Measurements from ENCODE around the gene MMP17.
"Not testable (repeated sequence)": the region's sequence is repeated elsewhere in the genome, so short reads cannot be mapped to it uniquely, and the experiment has no call there.

MMP17 gene

GRCh38 chr12:131867471-131867870, 39.3 kb downstream of the MMP17 start:
- DNase-seq: no peak

GRCh38 chr12:131867891-131868675, 39.9 kb downstream of the MMP17 start:
- DNase-seq: no peak

- no peak for DNase-seq
Measured at GRCh38 chr12:131869871-131870418, 41.8 kb downstream of the MMP17 start.

DNA sequence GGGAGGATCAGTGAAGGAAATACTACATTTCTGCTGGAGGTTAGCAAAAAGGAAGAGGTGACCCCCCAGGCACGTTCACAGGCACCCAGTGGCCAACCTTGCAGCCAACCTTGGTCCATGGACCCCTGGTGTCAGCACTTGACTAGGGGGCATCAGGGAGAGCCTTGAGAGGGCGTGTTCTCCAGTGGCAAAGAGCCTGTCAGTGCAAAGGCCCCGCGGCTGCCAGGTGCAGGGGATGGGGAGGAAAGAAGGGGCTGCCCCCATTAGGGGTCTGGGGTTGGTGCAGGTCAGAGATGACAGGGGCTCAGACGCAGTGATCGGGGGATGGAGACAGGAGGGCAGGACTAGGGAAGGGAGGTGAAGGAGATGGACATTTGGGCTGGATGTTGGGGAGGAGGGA, 43.5 kb downstream of the MMP17 start:
- DNase-seq: no peak

DNA sequence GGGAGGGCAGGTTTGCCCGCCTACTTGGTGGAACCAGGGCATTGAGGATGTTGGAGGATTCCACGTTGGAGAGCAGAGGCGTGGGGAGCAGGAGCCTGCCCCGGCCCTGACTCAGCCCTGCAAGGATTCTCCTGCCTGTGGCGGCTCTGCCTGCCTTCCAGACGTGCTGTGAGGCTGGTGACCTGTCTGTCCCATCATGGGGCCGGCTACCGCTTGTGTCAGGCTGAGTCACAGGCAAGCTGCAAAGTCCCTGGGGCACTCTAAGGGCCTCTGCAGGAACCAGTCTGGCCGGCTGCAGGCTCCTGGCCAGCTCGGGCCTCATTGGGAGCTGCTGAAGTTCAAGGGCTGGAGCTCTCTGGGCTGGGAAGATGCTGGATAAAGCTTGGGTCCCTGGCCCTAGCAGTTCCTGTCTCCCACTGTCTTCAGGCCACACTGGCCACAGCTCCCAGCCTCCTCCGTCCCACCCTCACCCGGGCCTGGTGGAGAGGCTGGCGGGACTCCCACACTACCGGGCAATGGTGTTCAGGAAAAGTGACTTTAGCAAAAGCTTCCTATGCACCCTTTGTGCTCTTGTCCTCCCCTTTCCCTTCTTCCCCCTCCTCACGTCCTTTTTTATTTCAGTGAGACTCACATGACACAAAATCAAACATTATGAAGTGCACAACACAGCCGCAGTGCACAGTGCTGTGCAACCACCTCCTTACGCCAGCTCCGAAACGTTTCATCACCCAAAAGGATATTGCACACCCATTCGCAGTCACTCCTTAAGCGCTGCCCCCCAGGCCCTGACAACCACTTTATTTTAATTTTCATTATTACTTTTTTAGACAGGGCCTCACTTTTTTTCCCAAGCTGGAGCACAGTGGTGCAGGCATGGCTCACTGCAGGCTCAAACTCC, 44.2 kb downstream of the MMP17 start:
- DNase-seq: no peak

- DNase-seq: no peak
Measured at GRCh38 chr12:131873293-131873692, 45.1 kb downstream of the MMP17 start.

DNA sequence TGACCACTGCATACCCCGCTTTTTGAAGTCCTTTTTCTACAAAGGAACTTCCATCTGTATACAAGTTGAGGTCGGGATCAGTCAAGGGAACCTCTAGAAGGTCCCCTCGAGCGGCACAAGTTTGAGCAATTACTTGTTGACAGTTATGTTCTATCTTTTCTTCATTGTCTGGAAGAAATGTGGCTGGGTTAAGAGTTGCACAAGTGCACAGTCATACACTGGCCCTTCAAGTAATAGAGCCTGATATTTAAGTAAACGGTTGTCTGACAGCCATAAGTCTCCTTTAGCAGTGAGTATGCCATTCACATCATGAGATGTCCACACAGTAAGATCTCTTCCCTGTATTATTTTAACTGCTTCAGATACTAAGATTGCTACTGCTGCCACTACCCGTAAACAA, 46.8 kb downstream of the MMP17 start:
- not testable (repeated sequence) for DNase-seq

- DNase-seq: not testable (repeated sequence)
Measured at GRCh38 chr12:131877216-131877615, 49.0 kb downstream of the MMP17 start.

DNA sequence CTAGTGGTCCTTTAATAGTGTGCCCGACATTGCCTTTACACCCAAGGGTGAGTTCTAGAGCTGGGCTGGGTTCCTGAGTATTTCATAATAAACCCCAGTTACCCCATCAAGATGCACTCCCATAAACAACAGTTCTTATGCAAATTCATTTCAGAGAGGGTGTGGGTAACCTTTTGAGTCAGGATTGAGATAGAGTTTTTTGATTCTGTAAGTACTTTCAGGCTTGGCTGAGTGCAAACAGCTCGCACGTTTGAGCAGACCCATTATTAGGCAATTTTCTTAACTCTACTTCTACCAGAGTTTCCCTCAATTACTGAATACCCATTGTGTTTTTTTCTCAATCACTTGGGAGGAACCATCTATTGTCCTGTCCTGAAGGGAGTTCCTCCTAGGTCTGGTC, 50.2 kb downstream of the MMP17 start:
- DNase-seq: not testable (repeated sequence)

DNA sequence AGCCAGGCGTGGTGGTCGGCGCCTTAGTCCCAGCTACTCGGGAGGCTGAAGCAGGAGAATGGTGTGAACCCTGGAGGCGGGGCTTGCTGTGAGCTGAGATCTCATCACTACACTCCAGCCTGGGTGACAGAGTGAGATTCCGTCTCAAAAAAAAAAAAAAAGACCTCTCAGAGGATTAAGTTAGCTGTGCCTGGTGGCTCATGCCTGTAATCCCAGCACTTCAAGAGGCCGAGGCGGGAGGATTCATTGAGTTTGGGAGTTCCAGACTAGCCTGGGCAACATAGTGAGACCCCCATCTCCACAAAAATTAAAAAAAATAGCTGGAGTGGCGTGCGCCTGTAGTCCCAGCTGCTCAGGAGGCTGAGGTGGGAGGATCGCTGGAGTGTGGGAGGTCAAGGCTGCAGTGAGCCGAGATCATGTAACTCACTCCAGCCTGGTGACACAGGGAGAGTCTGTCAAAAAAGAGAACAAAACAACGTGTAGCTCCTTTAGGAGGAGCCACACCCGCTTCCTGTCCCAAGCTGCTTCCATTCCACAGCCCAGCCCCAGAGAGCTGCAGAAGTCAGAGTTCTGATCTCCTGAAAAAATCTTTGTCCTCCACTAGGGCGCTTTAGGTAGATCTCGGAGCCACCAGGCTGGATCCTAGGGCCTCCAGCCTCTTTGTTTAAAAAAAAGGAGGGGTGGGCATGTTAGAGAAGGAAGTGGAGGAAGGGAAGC, 54.8 kb downstream of the MMP17 start:
- DNase-seq: no peak

DNA sequence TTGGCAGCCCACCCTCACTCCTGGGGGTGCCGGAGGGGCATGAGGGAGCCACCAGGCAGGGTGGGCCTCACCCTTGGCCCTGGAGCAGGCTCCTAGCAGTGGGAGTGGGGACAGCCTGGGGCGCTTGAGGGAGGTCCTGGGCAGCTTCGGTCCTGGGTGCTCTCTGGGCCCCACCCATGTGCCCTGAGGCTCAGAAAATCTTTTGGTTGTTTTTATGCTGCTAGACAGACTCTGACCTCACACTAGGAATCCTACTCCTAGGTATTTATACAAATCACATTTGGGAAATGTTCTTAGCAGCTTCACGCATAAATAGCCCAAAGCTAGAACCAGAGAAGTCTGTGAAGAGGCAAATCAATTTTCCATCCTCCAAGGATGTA, 55.3 kb downstream of the MMP17 start:
- DNase-seq: no peak

DNA sequence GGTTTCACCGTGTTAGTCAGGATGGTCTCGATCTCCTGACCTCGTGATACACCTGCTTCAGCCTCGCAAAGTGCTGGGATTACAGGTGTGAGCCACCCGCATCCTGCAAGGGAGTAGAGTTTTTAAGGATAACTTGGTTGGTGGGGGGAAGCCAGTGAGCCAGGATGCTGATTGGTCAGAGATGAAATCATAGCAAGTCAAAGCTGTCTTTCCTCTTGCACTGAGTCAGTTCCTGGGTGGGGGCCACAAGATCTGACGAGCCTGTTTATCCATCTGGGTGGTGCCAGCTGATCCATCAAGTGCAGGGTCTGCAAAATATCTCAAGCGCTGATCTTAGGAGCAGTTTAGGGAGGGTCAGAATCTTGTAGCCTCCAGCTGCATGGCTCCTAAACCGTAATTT, 56.9 kb downstream of the MMP17 start:
- DNase-seq: not testable (repeated sequence)

GRCh38 chr12:131885543-131886057, 57.4 kb downstream of the MMP17 start:
- no peak for DNase-seq

GRCh38 chr12:131891722-131892121, 63.5 kb downstream of the MMP17 start:
- not testable (repeated sequence) for DNase-seq

GRCh38 chr12:131892711-131893604, 64.8 kb downstream of the MMP17 start:
- no peak for DNase-seq

DNA sequence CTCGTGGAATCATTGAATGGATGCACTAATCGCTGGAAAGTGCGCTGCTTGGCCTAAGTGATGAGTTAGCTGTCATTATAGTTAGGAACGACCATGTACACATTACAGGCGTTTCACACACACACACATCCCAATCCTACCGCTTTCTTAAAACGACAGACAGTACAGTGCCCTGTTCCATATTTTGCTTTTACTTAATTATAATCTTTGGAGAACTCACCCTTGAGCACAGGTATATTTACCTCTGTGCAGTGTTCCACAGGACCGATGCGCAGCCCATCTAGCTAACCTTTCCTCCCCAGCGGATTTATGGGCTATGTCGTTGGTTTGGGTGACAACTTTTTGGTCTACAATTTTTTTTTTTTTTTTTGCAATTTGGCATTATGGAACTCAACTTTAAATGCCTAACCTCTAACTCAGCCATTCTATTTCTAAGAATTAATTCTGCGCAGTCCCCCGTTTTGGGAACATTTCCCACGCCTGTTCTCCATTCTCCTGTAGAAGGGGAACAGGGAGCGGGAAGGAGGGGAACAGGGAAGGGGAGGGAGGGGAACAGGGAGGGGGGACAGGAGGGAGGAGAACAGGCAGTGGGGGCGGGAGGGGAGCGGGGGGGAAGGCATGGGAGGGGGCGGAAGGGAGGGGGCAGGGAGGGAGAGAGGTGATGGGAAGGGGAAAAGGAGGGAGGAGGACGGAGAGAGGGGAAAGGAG, 65.6 kb downstream of the MMP17 start:
- no peak for DNase-seq

DNA sequence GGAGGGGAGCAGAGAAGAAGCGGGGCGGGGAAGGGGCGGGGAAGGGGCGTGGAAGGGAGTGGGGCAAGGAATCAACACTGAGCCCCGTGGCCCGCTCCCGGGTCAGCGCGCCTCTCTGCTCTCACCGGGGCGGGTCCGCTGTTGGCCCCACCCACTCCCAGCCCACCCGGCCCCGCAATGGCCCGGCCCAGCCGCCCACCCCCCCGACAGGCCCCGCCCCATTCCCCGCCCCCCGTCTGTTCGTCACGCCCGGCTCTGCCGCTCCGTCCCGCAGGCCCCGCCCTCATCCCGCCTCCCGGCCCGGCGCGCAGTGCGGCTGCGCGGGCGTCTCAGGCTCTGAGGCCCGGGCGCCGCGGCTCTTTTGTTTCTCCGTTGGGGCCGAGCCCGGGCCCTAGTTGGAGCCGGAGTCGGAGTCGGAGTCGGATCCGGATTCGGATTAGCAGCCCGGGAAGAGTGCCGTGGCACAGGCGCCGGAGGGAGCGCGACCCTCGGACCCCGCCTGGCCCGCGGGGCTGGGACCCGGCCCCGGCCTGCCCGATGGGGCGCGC, 66.2 kb downstream of the MMP17 start, which contains the start of gene ULK1:
Gene ULK1 (plus strand): TSS at position 310 of the 548 bp plus-strand sequence. CDS start 380 bp downstream, outside the sequence.
- DNase-seq: peak; percentile 95

DNA sequence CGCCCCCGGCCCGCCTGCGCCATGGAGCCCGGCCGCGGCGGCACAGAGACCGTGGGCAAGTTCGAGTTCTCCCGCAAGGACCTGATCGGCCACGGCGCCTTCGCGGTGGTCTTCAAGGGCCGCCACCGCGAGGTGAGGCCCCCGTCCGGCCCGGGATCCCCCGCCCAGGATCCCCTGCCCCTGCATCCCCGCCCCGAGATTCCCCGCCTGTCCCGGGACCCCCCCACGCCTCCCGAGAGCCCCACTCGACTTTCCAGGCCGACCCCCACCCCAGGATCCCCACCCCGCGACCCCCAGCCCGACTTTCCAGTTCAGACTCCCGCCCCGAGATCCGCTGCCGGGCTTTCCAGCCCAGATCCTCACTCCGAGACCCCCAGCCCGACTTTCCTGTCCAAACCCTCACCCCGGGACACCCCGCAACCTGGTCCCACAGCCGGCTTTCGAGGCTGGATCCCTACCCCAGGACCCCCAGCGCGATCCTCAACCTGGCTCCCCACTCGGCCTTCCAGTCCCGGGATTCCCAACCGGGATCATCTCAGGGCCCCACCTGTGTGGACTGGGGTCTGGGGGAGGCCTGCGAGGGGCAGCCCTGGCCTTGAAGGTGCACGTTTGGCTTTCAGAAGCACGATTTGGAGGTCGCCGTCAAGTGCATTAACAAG, 66.9 kb downstream of the MMP17 start:
- DNase-seq: no peak

GRCh38 chr12:131895640-131896079, 67.5 kb downstream of the MMP17 start:
- no peak for DNase-seq

Measured in activated CD8-positive, alpha-beta memory T cell treated with anti-CD3 and anti-CD28 coated beads, Interleukin-2, amount 50 U/mL, for 4 hours (primary cell).